GM23338 (cell line): ENCODE data around the gene DPH5.
"Not testable (repeated sequence)": the region's sequence is repeated elsewhere in the genome, so short reads cannot be mapped to it uniquely, and the experiment has no call there.

Experiments
- EZH2 ChIP-seq: fragments of 200-600 bp; sonication (generic); IDR thresholded peaks from one replicate; pipeline ENCODE4 v1.8.0; 2017; ENCODE audit warnings: antibody characterized with exemption, mild to moderate bottlenecking, low read depth; ENCODE audit not compliant: unreplicated experiment
- POLR2AphosphoS5 ChIP-seq: IDR thresholded peaks from 2 replicates; pipeline ENCODE4 v1.6.1; 2016; ENCODE audit warnings: antibody characterized with exemption, low read depth
- TF ChIP-seq, protein P1 (sequence below), 2 experiments: fragments of 200-600 bp in 1 of 2; sonication (generic) in 1 of 2; conservative IDR thresholded peaks; 2 replicates each; pipeline versions ENCODE4 v1.5.1 to v1.6.1; 2016 to 2017; ENCODE audit warnings: antibody characterized with exemption in 2 of 2, low read depth in 2 of 2, mild to moderate bottlenecking in 2 of 2, moderate library complexity in 1 of 2
- TF ChIP-seq, protein P2 (sequence below): IDR thresholded peaks from 2 replicates; pipeline ENCODE4 v1.6.1; 2016; ENCODE audit warnings: antibody characterized with exemption
- TF ChIP-seq, protein P3 (sequence below): IDR thresholded peaks from one replicate; pipeline ENCODE4 v1.6.1; 2018; ENCODE audit warnings: antibody characterized with exemption; ENCODE audit not compliant: unreplicated experiment

DNA sequence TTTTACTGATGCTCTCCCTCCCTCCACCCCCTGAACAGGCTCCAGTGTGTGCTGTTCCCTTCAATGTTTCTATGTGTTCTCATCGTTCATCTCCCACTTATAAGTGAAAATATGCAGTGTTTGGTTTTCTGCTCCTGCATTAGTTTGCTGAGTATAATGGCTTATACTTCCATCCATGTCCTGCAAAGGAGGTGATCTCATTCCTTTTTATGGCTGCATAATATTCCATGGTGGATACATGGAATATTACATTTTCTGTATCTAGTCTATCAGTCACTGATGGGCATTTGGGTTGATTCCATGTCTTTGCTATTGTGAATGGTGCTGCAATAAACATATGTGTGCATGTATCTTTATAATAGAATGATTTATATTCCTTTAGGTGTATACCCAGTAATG lies 41.4 kb upstream of the DPH5 start:
- TF ChIP-seq, protein P1, sequence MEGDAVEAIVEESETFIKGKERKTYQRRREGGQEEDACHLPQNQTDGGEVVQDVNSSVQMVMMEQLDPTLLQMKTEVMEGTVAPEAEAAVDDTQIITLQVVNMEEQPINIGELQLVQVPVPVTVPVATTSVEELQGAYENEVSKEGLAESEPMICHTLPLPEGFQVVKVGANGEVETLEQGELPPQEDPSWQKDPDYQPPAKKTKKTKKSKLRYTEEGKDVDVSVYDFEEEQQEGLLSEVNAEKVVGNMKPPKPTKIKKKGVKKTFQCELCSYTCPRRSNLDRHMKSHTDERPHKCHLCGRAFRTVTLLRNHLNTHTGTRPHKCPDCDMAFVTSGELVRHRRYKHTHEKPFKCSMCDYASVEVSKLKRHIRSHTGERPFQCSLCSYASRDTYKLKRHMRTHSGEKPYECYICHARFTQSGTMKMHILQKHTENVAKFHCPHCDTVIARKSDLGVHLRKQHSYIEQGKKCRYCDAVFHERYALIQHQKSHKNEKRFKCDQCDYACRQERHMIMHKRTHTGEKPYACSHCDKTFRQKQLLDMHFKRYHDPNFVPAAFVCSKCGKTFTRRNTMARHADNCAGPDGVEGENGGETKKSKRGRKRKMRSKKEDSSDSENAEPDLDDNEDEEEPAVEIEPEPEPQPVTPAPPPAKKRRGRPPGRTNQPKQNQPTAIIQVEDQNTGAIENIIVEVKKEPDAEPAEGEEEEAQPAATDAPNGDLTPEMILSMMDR (conservative IDR thresholded peaks at IDR 0.05; ENCODE audit: low read depth in 2 of 2) = not testable (repeated sequence)
- TF ChIP-seq POLR2AphosphoS5, EZH2: not testable (repeated sequence)
- TF ChIP-seq, protein P2, sequence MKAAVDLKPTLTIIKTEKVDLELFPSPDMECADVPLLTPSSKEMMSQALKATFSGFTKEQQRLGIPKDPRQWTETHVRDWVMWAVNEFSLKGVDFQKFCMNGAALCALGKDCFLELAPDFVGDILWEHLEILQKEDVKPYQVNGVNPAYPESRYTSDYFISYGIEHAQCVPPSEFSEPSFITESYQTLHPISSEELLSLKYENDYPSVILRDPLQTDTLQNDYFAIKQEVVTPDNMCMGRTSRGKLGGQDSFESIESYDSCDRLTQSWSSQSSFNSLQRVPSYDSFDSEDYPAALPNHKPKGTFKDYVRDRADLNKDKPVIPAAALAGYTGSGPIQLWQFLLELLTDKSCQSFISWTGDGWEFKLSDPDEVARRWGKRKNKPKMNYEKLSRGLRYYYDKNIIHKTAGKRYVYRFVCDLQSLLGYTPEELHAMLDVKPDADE = not testable (repeated sequence)
- TF ChIP-seq, protein P3, sequence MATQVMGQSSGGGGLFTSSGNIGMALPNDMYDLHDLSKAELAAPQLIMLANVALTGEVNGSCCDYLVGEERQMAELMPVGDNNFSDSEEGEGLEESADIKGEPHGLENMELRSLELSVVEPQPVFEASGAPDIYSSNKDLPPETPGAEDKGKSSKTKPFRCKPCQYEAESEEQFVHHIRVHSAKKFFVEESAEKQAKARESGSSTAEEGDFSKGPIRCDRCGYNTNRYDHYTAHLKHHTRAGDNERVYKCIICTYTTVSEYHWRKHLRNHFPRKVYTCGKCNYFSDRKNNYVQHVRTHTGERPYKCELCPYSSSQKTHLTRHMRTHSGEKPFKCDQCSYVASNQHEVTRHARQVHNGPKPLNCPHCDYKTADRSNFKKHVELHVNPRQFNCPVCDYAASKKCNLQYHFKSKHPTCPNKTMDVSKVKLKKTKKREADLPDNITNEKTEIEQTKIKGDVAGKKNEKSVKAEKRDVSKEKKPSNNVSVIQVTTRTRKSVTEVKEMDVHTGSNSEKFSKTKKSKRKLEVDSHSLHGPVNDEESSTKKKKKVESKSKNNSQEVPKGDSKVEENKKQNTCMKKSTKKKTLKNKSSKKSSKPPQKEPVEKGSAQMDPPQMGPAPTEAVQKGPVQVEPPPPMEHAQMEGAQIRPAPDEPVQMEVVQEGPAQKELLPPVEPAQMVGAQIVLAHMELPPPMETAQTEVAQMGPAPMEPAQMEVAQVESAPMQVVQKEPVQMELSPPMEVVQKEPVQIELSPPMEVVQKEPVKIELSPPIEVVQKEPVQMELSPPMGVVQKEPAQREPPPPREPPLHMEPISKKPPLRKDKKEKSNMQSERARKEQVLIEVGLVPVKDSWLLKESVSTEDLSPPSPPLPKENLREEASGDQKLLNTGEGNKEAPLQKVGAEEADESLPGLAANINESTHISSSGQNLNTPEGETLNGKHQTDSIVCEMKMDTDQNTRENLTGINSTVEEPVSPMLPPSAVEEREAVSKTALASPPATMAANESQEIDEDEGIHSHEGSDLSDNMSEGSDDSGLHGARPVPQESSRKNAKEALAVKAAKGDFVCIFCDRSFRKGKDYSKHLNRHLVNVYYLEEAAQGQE = not testable (repeated sequence)
